Lung (tissue), 12 donors: Measurements from ENCODE around the gene PTPRE. TPM values are rescaled to one million over a fixed set of nuclear protein-coding genes. Genes with fewer than 3 reads are reported as not detected.

ENCODE experiments used
- ATAC-seq: fragments of 200-7000 bp; cut with Tn5 transposase; one replicate; pipeline ENCODE4 v1.9.1; 2020; ENCODE audit warnings: moderate number of reproducible peaks; ENCODE audit not compliant: insufficient read depth, low FRiP score
- DNase-seq, 3 donors: peaks; one replicate each; pipeline ENCODE4 v3.0.0-alpha.2; 2013 to 2017
- H3K27ac ChIP-seq, 2 donors: one replicate each; pipeline ENCODE4 v1.5.1; 2013; ENCODE audit warnings: mild to moderate bottlenecking in 2 of 2, moderate library complexity in 2 of 2, control low read depth in 1 of 2, inconsistent platforms in 1 of 2, low read depth in 1 of 2, low read length in 1 of 2
- H3K27me3 ChIP-seq, 3 donors: one replicate each; pipeline ENCODE4 v1.5.1; 2013; ENCODE audit warnings: low read length in 2 of 3; ENCODE audit not compliant: control insufficient read depth in 3 of 3, insufficient read depth in 3 of 3
- H3K36me3 ChIP-seq, 4 donors: one replicate each; pipeline ENCODE4 v1.5.1; 2013; ENCODE audit warnings: low read length in 4 of 4, mild to moderate bottlenecking in 1 of 4, moderate library complexity in 1 of 4; ENCODE audit not compliant: control insufficient read depth in 4 of 4, insufficient read depth in 4 of 4
- H3K4me1 ChIP-seq, 5 donors: one replicate each; pipeline ENCODE4 v1.5.1; 2013; ENCODE audit warnings: low read length in 5 of 5, mild to moderate bottlenecking in 2 of 5, moderate library complexity in 1 of 5; ENCODE audit not compliant: control insufficient read depth in 5 of 5, insufficient read depth in 5 of 5
- H3K4me3 ChIP-seq: one replicate; pipeline ENCODE4 v1.5.1; 2013; ENCODE audit warnings: mild to moderate bottlenecking, control low read depth, moderate library complexity
- H3K9ac ChIP-seq, 2 donors: one replicate each; pipeline ENCODE4 v1.5.1; 2013; ENCODE audit warnings: low read length in 2 of 2, control low read depth in 1 of 2; ENCODE audit not compliant: insufficient read depth in 1 of 2
- H3K9me3 ChIP-seq, 4 donors: one replicate each; pipeline ENCODE4 v1.5.1; 2013; ENCODE audit warnings: low read length in 3 of 4, mild to moderate bottlenecking in 1 of 4, moderate library complexity in 1 of 4; ENCODE audit not compliant: control insufficient read depth in 4 of 4, insufficient read depth in 3 of 4
- WGBS, 2 donors: extraction: QIAGEN DNeasy Blood & Tissue Kit; methylation state at CpG; one replicate each; pipeline ENCODE4 v1.1.7; 2013; 5-methylcytosine and 5-hydroxymethylcytosine counted together
- polyA plus RNA-seq, 2 donors: library from polyadenylated mRNA; stranded (reverse); fragments of 200-250 nt; gene quantifications; one replicate each; pipeline ENCODE4 v1.2.1, GENCODE V29; 2013
- total RNA-seq, 2 donors: library from RNA; depleted of rRNA in 1 of 2; stranded (reverse); fragments of >200 nt in 1 of 2; gene quantifications; one replicate each; pipeline ENCODE4 v1.2.1, GENCODE V29; 2014 to 2021
- TF ChIP-seq, protein P1 (sequence below): IDR thresholded peaks from 2 replicates; pipeline ENCODE4 v1.5.1; 2012; ENCODE audit warnings: mild to moderate bottlenecking; ENCODE audit errors: control extremely low read depth, extremely low read depth
- donor health status: control.
- donor health status: control.
- donor health status: Bipolar disorder and iron deficiency.
- donor health status: healthy.
- donor health status: DM: yes; HTN: yes; CAD: no.

Gene PTPRE
- total and polyA plus RNA-seq, 4 donors = 15.5 to 68.7 (median 36.5) TPM

DNA sequence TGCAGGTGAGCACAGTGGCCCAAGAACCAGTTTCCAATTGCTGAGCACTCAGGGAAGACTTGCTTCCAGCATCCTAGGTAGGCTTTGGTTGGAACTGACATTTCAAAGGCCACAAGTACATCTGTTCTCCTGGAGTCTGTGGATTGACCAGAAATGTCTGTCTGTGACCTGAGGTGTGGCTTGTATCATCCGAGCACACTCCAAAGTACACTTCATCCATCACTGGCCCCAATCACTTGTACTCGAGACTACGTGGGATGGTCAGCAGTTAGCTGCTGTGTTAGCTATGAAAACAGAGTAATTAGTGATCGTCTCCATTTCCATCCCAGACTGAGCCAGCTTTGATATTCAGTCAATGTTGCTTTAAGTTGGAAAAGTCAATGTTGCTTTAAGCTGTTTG, 174.3 kb downstream of the PTPRE start:
- H3K9ac ChIP-seq = no peak overlapping the region
- TF ChIP-seq, protein P1, sequence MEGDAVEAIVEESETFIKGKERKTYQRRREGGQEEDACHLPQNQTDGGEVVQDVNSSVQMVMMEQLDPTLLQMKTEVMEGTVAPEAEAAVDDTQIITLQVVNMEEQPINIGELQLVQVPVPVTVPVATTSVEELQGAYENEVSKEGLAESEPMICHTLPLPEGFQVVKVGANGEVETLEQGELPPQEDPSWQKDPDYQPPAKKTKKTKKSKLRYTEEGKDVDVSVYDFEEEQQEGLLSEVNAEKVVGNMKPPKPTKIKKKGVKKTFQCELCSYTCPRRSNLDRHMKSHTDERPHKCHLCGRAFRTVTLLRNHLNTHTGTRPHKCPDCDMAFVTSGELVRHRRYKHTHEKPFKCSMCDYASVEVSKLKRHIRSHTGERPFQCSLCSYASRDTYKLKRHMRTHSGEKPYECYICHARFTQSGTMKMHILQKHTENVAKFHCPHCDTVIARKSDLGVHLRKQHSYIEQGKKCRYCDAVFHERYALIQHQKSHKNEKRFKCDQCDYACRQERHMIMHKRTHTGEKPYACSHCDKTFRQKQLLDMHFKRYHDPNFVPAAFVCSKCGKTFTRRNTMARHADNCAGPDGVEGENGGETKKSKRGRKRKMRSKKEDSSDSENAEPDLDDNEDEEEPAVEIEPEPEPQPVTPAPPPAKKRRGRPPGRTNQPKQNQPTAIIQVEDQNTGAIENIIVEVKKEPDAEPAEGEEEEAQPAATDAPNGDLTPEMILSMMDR = no peak
- DNase-seq (no peak), ATAC-seq (no peak)
- peaks cover 0 to 6% (median 3%) of the 10 kb centered on the region in 3 donors for H3K27me3 ChIP-seq
- H3K27ac ChIP-seq = no peak overlapping the region
- no peak overlapping the region for H3K4me3 ChIP-seq
- no peaks in the 10 kb centered on the region for H3K4me1 ChIP-seq
- no peaks in the 10 kb centered on the region for H3K9me3 ChIP-seq
- H3K36me3 ChIP-seq = peaks cover 0 to 58% (median 8%) of the 10 kb centered on the region in 4 donors
- 84 to 85% methylated on average over 4 of the region's 4 CpGs for WGBS, 2 donors

DNA sequence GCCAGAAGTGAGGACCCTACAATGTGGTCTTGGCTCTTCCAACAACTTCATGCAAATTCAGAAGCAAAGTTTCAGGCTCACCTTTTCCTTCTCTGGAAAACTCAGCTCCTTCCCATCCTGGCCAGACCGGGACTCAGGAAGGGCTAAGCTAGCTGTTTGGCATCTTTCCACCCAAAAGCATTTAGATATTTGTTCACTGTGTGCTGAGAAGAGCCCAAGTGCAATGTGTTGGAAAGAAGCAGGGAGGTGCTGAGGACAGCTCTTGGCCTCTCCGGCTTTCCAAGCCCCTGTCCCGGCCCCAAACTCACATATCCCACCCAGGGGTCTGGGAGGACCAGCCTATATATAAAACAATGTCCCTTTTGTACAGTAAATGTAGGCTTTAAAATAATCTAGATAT, 174.8 kb downstream of the PTPRE start:
- H3K27me3 ChIP-seq = peaks cover 0 to 6% (median 3%) of the 10 kb centered on the region in 3 donors
- no peak overlapping the region for H3K4me3 ChIP-seq
- peaks cover 0 to 55% (median 7%) of the 10 kb centered on the region in 4 donors for H3K36me3 ChIP-seq
- WGBS, 2 donors = 69 to 88% methylated on average over 3 of the region's 3 CpGs
- no peaks in the 10 kb centered on the region for H3K4me1 ChIP-seq
- H3K9ac ChIP-seq = no peak overlapping the region
- no peaks in the 10 kb centered on the region for H3K9me3 ChIP-seq
- TF ChIP-seq, protein P1 = no peak
- H3K27ac ChIP-seq = no peak overlapping the region
- ATAC-seq (no peak), DNase-seq (peak in 1 of 3 donors; percentile 63)

DNA sequence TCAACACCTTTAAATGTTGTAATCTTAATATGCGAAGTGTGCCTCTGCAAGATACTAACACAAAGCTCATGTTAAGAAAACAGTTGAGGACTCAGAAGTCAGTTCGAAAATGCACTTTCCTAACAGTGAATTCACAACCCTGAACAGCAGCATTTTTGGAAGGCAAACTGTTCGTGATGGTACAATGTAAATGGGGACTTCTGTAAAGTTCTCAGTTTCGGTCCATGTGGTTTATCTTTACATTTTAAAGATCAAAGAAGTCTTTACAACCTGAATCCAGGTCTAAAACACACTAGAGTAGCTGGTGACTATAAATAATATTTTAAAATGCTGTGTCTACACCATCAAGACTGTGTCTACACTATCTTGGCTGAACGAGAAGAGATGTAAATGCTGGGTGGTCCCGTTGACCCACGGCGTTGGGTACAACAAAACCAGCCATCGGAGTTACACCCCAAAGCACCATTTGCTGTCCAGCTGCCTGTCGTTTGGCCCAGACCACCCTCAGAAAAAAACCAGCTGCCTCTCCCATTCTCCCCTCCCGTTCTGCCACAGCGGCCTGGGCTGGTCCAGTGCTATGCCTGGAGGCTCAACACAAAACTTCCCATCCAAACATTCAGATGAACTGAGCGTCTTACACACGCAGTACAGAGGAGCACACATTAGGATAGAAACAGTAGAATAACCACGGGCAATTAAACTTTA, 176.4 kb downstream of the PTPRE start:
- Histone ChIP-seq H3K27me3 (peaks cover 0 to 6% (median 3%) of the 10 kb centered on the region in 3 donors), H3K4me3 (no peak overlapping the region), H3K27ac (no peak overlapping the region), H3K9ac (no peak overlapping the region), H3K9me3 (no peaks in the 10 kb centered on the region), H3K36me3 (peaks cover 0 to 38% (median 4%) of the 10 kb centered on the region in 4 donors), H3K4me1 (no peaks in the 10 kb centered on the region)
- no peak for ATAC-seq
- TF ChIP-seq, protein P1 = no peak
- no peak for DNase-seq
- 91 to 93% methylated on average over 15 of the region's 15 CpGs for WGBS, 2 donors
